ENCODE measurements around the gene DAB1.

The DAB1 gene

GRCh38 chr1:57423656-57424211, at the start of gene DAB1:
TSS of gene DAB1 (minus strand) at chr1:57424060. CDS start at chr1:57291030, 133,030 bp downstream.
- DNase-seq = no peak

DNA sequence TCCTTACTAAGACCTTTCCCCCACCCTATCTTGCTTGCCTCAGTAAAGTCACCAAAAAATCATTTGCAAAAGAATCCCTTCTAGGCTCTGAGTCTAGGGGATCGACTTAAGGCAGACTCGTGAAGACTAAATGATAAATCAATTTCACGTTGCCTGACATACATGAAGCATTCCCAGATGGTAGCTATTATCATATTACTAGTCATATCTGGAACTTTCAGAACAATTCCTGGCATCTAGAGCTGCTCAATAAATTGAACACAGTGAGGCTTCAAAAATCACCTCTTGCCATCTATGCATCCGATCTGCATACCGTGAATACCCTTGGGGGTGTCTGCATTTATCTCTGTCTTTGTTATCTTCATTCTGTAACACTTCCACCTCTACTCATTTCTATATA, 49.6 kb upstream of the DAB1 start:
- no peak for DNase-seq

DNA sequence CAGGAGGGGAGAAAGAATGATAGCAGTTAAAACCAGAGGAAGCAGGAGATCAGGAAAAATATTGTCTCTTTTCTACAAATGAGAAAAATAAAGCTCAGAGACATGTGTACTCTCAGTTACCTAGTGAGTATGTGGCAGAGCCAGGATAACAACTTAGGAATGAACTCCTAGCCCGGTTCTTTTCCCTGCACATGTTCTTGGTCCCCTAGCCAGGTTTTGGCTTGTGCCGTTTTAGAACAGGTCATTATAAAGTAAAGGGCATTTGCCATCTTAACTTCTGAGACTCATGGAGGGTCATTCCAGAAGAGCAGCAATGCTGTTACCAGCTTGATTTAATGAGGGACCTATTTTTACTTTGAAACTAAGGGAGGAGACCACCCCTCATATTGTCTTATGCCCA, 48.1 kb upstream of the DAB1 start:
- DNase-seq = no peak

DNA sequence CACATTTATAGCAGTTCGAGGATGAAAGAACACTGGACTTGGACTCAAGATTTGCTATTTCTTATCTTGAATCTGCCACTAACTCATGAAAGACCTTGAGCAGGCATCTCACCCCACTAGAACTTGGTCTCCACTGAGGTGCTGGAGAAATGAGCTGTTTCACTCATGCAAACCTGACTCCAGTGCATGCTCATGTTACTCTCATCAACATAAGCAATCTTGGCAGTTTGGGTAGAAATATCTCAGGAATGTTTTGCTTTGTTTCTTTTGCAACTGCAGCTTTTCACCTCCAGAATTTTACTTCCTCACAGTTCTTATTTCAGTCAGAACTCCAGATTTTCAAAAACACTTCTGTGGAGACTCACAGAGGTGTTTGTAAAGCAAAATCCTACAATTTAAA, 46.2 kb upstream of the DAB1 start:
- no peak for DNase-seq

- no peak for DNase-seq
Measured at GRCh38 chr1:57468641-57469523, 45.0 kb upstream of the DAB1 start.

- no peak for DNase-seq
Measured at GRCh38 chr1:57467830-57468229, 44.0 kb upstream of the DAB1 start.

DNA sequence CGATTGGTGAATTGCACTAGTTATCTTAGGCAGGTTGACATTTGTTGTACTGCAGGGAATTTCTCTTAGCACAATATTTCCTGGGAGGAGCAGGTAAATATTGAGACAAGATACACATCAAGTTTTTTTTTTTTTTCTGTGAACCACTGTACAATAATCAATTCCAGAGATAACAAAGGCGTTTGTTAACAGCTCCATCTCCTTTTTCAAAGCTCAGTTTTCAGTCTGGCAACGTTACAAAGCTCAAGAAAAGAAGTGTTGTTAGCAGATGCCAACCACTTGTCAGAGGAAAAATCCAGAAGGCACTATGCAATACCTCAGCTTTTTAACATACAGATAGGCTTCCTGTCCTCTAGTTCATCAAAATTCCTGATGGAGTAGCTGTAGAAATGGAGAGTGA, 40.9 kb upstream of the DAB1 start:
- no peak for DNase-seq

DNA sequence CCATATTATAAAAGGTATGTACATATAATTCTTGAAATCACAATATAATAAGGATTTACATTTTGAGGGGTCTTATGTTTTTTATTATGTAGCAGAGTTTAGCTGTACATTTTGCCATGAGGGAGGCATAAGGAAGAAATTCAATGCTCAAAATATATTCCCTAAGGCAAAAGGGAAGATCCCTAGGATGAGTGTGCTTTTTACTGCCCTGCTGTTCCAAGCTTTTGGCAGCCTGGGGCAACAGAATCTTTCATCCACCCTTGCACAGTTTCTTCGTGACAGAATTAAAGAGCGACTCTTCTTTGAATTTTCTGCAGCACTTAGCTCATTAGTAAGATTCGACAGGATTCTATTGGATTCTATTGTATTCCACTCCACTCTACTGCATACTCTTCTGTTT, 39.5 kb upstream of the DAB1 start:
- DNase-seq = no peak

GRCh38 chr1:57461405-57461804, 37.5 kb upstream of the DAB1 start:
- DNase-seq = no peak

DNA sequence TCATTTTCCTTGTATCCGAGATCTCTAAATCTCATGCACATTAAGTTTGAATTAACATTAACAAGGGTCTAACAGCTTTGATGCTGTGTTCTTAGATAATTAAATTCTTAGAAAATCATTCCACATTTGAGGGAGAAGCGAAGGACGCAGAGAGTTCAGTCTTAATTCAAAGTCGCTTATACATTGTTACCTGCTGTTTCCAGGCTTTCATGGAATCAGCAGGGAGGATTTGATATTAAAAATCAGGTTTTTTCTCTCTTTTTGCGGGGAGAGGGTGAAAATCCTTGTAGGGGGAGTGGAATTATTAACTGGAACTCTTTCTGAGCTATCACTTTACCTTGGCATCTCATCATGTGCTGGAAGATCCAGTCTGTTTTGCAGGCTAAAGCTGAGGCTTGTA, 27.7 kb upstream of the DAB1 start:
- no peak for DNase-seq

GRCh38 chr1:57450981-57451380, 27.1 kb upstream of the DAB1 start:
- no peak for DNase-seq

DNA sequence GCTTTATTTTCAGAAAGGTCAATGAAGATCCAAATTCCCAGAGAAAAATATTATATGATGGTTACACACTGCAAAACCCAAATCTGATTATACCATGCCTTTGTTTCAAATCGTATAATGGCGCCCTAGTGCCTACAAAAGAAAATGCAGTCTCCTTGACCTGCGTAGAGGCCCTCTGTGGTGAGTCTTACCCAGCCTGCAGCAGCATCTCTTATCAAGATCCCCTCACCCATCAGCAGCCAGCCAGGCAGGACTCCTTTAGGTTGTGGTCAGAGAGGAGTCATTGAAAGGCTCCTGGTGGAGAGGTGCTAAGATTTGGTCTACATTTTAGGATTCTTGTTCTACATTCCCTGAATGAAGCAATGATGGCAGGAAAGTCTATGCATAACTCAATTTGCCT, 23.7 kb upstream of the DAB1 start:
- DNase-seq = no peak

DNA sequence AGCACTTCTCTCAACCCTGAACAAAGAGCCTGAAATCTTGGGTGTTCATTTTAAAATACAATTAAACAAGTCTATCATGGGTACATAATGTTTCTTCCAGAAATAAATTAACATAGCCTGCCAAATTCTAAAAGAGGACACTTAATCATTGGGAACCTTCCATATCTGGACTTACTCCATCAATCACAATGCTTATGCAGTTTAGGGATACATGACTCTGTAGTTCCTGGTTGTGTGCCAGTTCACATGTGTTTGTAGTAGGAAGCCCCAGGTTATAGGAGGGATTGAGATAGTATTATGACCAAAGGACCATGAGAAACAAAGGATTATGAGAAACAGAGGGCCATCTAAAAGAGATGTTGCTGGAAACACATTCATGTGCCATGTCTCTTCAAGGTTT, 19.1 kb upstream of the DAB1 start:
- no peak for DNase-seq

DNA sequence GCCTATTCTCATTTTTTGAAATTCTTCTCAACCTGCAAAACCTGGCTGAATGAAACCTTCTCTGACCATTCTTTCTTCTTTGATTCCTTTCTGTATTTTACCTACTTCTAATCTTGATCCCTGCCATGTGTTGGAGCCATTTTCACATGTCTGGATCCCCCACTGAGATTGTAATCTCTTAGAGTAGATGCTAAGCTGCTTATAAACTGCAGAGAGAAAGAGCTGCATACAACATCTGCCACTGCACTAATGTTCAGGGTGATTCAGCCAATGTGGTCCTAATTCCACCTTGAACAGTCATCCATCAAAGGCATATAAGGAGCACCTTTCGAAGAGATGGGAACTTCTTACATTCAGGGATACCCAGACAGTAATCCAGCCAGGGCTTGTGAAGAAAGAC, 16.2 kb upstream of the DAB1 start:
- no peak for DNase-seq

DNA sequence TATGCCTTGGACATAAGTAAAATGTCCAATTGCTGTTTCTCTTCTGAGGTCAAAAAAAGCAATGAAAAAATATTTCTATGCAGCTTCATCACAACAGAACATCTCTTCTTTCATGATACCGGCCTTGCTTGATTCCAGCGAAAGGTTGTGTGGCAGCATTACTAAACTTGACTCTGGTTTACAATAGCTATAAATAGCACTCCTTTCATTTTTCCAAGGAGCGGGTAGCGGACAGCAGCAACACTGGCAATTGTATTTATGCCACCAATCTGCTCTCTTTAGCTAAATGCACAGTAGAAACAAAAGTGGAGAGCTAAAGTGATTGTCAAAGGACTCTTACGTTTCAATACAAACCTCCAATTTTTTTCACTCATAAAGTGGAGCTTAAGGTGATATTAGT, 7.5 kb upstream of the DAB1 start:
- no peak for DNase-seq

- no peak for DNase-seq
Measured at GRCh38 chr1:57424231-57425027, 569 bp upstream of the DAB1 start.

- no peak for DNase-seq
Measured at GRCh38 chr1:57423135-57423655, 665 bp downstream of the DAB1 start.

- no peak for DNase-seq
Measured at GRCh38 chr1:57422271-57423134, 1.4 kb downstream of the DAB1 start.

DNA sequence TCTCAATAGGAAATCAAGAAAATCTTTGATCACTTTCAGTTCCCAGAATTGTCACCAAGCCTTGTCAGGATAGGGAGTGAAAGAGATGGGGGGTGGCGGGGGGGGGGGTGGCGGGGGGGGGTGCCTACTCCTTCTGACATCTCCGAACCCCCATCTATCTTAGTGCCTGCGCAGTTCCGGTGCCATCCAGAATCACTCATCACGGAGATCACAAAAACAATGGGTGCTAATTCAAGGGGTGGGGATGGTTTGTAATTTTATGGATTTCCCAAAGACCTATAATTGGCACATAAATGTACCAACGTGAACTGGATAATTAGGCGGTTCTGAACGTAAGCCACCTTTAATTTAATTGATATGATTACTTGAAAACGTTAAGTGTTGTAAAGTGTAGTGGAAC, 2.1 kb downstream of the DAB1 start:
- no peak for DNase-seq

- no peak for DNase-seq
Measured at GRCh38 chr1:57420981-57421785, 2.7 kb downstream of the DAB1 start.

- no peak for DNase-seq
Measured at GRCh38 chr1:57418971-57419370, 4.9 kb downstream of the DAB1 start.

DNA sequence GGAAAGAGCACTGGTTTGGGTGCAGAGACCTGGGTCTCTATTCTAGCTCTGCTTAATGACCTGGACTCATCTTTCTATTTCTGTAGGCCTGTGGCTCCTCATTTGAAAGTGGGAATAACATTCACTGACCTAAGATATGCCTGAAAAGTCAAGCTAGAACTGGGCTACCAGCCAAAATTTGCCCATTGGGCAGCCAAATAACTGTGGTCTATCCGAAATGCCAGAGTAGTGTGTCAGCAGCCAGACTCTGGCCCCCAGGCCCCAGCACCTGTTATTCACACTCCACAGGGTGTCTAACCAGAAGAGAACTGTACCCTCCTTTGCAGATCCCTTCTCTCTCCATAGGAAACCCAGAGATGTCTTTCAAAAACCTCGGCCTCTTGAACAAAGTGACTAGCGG, 12.6 kb downstream of the DAB1 start:
- no peak for DNase-seq

Measured in GF-D8 (cell line).